Skeletal muscle satellite cell (primary cell): Measurements from ENCODE around the gene PRPF6.

Source experiments
- H3K27me3 ChIP-seq: 2 replicates; pipeline ENCODE4 v1.7.0; 2013; ENCODE audit warnings: low read length; ENCODE audit not compliant: control insufficient read depth, insufficient read depth
- H3K36me3 ChIP-seq: 2 replicates; pipeline ENCODE4 v1.7.0; 2013; ENCODE audit warnings: mild to moderate bottlenecking, control low read depth, low read length; ENCODE audit not compliant: insufficient read depth
- H3K4me1 ChIP-seq: 2 replicates; pipeline ENCODE4 v1.7.0; 2013; ENCODE audit warnings: low read length; ENCODE audit not compliant: control insufficient read depth, insufficient read depth
- H3K4me2 ChIP-seq: 2 replicates; pipeline ENCODE4 v1.7.0; 2013; ENCODE audit warnings: mild to moderate bottlenecking, low read length
- H3K4me3 ChIP-seq: 2 replicates; pipeline ENCODE4 v1.7.0; 2013; ENCODE audit warnings: low read length
- H3K9ac ChIP-seq: 2 replicates; pipeline ENCODE4 v1.7.0; 2013; ENCODE audit warnings: mild to moderate bottlenecking, low read depth, low read length, moderate library complexity
- H3K9me3 ChIP-seq: replicated peaks from 2 replicates; pipeline ENCODE4 v1.7.0; 2013; ENCODE audit warnings: mild to moderate bottlenecking, control low read depth, low read length

Gene PRPF6

DNA sequence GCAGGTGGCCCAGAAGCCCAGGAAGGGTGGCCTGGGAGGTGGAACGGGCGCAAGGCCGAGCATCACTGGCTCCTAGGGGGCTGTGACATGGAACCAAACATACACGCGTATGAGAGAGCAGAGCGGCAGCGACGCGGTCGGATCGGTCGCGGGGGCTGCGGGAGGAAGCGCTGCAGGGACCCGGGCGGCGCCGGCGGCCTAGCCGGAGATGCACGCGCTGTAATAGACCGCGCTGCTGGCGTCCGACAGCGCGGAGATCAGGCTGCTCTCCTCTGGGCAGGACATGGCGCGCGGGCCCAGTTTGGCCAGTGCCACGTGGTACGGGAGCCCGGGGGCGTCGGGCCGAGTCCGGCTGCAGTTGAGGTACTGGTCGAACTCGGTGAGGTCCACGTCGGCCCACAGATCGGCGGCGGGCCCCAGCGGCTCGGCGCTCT, 67.1 kb downstream of the PRPF6 start:
- Histone ChIP-seq H3K36me3 (no peaks in the 10 kb centered on the region), H3K27me3 (peaks cover 56% of the 10 kb centered on the region), H3K4me3 (no peak overlapping the region), H3K4me2 (peak overlapping the region; percentile 15), H3K9me3 (no peaks in the 10 kb centered on the region), H3K4me1 (peaks cover 5% of the 10 kb centered on the region), H3K9ac (no peak overlapping the region)

DNA sequence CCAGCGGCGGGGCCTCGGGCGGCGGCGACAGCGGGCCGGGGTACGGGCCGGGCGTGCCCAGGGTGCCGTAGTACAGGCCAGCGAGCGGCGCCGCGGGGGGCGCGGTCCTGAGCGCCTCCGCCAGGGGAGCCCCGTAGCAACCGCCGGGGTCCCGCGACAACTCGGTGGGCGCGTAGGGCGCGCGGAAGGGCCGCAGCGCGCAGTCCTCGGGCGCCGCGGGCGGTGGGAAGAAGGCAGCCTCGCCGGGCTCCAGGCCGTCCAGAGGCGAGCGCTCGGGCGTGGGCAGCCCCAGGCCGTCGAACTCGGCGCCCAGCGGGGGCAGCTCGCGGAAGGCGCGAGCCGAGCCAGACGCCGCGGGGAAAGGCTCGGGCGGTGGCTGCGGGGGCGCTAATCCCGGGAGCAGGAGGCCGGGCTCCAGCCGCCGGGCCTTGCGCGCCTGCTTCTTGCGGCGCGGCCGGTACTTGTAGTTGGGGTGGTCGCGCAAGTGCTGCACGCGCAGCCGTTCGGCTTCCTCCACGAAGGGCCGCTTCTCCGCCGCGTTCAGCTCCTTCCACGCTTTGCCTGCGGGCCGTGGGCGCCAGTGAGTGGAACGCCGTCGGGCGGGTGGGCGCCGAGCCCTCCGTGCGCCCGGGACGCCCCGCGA, 67.6 kb downstream of the PRPF6 start:
- H3K4me3 ChIP-seq = no peak overlapping the region
- H3K9ac ChIP-seq = no peak overlapping the region
- no peaks in the 10 kb centered on the region for H3K36me3 ChIP-seq
- peaks cover 5% of the 10 kb centered on the region for H3K4me1 ChIP-seq
- no peak overlapping the region for H3K4me2 ChIP-seq
- peaks cover 56% of the 10 kb centered on the region for H3K27me3 ChIP-seq
- H3K9me3 ChIP-seq = no peaks in the 10 kb centered on the region

DNA sequence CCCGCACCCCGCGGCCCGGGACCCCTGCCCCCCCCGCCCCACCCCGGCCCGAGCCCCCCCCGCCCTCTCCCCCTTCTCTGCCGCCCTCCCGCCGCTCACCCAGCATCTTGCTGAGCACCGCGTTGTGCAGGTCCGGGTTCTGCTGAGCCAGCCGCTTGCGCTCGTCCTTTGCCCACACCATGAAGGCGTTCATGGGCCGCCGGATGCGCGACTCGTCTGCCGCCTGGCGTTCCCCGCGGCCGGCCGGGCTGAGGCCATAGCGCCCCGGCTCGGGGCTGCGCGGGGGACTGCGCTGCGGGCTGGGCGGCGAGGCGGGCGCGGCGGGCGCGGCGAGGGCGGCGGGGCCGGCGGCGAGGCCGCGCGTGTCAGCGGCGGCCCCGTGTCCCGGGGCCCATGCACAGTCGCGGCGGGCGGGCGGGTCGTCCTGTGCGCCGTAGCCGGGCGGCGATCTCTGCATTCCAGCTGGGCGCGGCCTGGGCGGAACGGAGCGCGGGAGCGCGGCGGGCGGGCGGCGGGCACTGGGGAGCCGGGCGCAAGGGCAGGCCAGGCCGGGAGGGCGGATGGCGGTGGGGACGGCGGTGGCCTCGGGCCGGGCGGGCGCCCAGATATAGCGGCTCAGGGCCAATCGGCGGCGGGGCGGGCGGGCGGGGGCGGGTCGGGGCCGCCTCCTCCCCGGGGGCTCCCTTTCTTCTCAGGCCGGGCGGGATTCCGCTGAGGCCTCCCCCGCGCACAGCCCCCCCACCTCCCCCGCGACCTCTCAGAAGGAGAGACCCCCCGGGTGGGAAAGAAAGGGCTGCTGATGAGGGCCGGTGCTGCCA, 68.3 kb downstream of the PRPF6 start, which contains the start of gene SOX18:
SOX18 (minus strand) TSS at position 580 of the 818 bp plus-strand sequence; CDS start at position 457, 123 bp downstream.
- no peak within 1 kb of the TSS for H3K4me2 ChIP-seq
- H3K4me1 ChIP-seq = peaks cover 5% of the 10 kb centered on the region
- peaks cover 56% of the 10 kb centered on the region for H3K27me3 ChIP-seq

DNA sequence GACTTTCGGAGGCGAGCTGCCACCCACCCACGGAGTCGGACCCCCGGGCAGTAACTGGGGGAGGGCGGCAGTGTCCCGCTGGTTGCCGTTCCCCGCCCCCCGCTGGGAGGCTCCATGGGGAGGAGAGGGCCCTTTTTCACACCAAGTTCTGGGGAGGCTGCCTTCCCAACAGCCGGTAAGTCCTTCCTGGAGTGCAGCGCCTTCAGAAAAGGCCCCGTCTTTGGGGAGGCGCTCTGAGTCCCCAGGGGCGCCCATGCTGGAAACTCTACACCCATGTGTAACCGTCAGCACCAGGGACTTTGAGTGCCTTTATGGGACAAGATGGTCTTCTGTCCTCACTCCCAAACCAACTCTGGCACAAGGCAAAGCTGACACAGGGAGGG, 68.9 kb downstream of the PRPF6 start:
- Histone ChIP-seq H3K9ac (no peak overlapping the region), H3K27me3 (peaks cover 56% of the 10 kb centered on the region), H3K4me1 (peaks cover 4% of the 10 kb centered on the region), H3K9me3 (no peaks in the 10 kb centered on the region), H3K4me2 (no peak overlapping the region), H3K36me3 (no peaks in the 10 kb centered on the region), H3K4me3 (no peak overlapping the region)

More for the DNA sequence above, 68.3 kb downstream of the PRPF6 start, which contains the start of gene SOX18:
- H3K9me3 ChIP-seq = no peaks in the 10 kb centered on the region
- no peak within 1 kb of the TSS for H3K9ac ChIP-seq
- no peaks in the 10 kb centered on the region for H3K36me3 ChIP-seq
- no peak within 1 kb of the TSS for H3K4me3 ChIP-seq

DNA sequence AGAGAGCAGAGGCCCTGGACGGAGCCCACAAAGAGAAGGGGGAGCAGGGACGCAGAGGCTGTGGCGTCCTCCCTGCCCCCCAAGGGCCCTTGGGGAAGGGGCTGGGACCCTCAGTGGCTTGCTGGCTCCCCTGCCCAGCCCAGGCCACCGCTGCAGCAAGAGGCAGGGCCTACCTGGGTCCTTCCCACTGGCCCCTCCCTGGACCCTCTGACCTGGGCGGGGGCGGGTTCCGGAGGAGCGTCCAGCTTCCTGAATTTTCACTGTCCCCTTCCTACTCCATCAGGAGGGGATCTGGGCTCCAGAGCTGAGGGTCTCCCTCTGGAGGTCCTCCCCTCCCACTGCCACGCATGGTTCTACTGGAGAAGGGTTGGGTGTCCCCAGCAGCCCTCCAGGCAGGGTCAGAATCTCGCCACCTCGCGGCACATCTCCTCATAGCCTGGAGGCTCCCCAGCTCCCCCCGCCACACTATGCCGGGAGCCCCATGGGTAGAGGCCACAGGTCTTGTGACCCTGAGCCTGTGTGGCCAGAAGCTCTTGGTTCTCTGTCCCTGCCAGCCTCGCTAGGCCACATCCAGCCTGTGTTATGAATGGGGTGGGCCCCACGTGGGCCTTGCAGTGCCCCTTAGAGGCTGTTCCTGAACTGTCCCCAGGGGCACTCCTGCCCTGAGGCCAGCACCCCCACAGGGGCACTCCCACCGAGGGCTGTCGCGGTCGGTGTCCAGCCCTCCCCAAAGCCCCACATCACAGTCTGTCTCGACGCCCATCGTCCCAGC, 69.5 kb downstream of the PRPF6 start:
- Histone ChIP-seq H3K4me3 (no peak overlapping the region), H3K4me1 (no peaks in the 10 kb centered on the region), H3K36me3 (no peaks in the 10 kb centered on the region), H3K27me3 (peaks cover 56% of the 10 kb centered on the region), H3K9ac (no peak overlapping the region), H3K4me2 (no peak overlapping the region), H3K9me3 (no peaks in the 10 kb centered on the region)

DNA sequence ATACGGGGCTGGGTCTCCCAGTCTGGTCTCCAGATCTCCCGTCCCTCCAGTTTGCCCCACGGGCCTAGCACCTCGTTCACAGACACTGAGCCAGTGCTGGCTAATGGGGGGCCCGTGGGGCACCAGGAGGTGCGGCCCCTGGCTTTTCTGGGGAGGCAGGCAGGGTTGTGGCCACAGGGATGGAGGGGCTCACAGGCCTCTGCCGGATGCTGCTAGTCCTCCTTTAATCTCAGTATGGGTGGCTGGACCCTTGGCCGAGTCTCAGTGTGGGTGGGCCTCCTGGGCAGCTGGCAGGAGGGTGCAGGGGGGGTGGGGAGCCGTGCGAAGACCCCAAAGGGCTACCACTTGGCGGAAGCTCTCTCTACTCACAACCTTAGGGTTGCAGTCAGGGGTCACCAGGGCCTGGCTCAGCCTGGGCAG, 70.1 kb downstream of the PRPF6 start:
- H3K9ac ChIP-seq = no peak overlapping the region
- no peaks in the 10 kb centered on the region for H3K36me3 ChIP-seq
- H3K4me3 ChIP-seq = no peak overlapping the region
- H3K4me1 ChIP-seq = no peaks in the 10 kb centered on the region
- H3K4me2 ChIP-seq = no peak overlapping the region
- peaks cover 57% of the 10 kb centered on the region for H3K27me3 ChIP-seq
- no peaks in the 10 kb centered on the region for H3K9me3 ChIP-seq

DNA sequence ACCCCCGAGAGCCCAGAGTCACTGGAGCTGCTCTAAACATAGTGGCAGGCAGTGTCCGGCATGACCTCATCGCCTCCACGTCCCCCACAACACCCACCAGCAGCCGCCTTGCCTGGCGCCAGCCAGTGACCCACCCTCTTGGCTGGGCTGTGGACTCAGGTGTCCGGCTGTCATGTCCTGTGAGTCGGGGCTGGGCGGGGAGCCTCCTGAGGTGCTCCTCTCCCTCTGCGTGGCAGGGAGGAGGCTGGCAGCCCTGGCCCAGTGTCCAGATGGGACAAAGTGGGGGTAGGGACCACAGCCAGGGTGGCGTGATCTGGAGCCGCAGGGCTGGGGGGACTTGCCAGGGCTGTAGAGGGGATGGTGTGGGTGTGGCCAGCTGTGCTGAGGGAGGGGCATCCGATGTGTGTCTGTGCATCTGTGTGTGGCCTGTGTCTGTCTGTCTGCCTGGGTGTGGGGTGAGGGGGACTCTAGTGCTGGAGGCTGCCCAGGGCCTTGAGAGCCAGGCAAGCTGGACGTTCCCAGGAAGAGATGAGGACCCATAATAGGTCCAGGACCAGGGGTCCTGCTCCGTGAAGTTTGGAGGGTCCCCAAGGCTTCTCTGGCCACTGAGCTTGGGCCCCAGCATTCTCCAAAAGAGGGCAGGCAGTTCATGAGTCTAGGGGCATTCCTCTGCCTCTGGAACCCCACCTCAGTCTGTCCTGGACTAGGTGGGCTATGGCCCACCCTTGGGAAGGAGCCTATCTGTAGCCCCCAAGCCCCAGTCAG, 70.8 kb downstream of the PRPF6 start:
- Histone ChIP-seq H3K9me3 (no peaks in the 10 kb centered on the region), H3K27me3 (peaks cover 53% of the 10 kb centered on the region), H3K36me3 (no peaks in the 10 kb centered on the region), H3K9ac (no peak overlapping the region), H3K4me2 (no peak overlapping the region), H3K4me3 (no peak overlapping the region), H3K4me1 (no peaks in the 10 kb centered on the region)

DNA sequence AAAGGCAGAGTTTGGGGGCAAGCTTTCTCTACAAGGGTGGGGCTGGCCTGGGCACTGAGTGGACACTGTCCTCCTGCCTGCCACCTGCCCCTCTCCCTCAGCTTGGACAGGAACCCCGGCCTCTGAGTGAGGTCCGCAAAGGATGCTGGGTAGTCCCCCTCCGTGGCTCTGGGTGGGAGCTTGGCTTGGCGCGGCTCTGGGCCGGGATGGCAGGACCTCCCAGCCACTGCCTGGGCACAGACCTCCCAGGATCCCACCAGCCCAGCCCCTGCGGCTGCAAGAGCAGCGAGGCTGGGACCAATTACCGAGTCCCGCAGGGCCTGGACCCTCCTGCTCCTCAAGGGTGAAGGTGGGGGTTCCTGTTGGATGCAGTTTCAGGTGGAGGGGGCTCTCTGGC, 71.4 kb downstream of the PRPF6 start:
- H3K4me1 ChIP-seq = no peaks in the 10 kb centered on the region
- H3K4me2 ChIP-seq = no peak overlapping the region
- H3K9me3 ChIP-seq = no peaks in the 10 kb centered on the region
- H3K27me3 ChIP-seq = peaks cover 47% of the 10 kb centered on the region
- H3K4me3 ChIP-seq = no peak overlapping the region
- no peaks in the 10 kb centered on the region for H3K36me3 ChIP-seq
- no peak overlapping the region for H3K9ac ChIP-seq

DNA sequence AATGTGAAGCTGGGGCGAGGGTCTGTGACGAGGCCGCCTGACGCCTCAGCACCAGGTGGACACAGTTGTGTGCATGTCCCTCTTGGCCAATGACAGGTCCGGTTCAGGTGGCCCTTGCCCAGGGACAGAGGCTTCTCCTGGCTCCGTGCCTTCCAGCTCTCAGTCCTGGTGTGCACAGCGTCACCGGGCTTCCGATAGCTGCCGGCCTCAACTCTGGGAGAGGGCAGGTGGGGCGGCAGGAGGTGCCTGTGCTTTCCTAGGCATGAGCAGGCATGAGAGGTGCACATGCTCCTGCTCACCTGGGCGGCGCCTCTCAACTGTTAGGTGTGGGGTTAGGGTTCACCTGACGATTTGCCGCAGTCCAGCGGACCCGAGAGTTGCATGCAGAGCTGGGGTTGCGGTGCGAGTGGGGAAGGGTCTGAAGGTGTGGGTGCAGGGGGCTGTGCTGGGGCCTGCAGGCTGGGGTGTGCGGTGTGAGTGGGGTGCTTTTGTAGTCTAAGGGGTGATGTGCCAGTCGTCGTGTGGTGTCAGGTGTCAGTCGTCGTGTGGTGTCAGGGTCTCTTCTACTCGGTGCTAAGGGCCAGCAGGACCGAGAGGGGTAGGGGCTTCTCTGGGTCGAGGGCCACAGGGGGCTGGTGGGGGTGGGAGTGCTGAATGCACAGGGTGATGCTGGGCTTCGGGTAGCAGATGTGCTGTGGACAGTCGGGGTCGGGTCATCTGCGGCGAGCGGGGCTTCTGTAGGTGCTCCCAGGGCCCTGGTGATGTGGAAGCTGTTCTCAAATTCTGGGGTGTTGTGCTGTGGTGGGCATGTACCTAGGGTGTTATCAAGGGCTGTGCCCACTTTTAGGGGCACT, 72.3 kb downstream of the PRPF6 start:
- Histone ChIP-seq H3K4me3 (no peak overlapping the region), H3K9me3 (no peaks in the 10 kb centered on the region), H3K27me3 (peaks cover 40% of the 10 kb centered on the region), H3K36me3 (no peaks in the 10 kb centered on the region), H3K9ac (no peak overlapping the region), H3K4me1 (peaks cover 3% of the 10 kb centered on the region), H3K4me2 (no peak overlapping the region)

DNA sequence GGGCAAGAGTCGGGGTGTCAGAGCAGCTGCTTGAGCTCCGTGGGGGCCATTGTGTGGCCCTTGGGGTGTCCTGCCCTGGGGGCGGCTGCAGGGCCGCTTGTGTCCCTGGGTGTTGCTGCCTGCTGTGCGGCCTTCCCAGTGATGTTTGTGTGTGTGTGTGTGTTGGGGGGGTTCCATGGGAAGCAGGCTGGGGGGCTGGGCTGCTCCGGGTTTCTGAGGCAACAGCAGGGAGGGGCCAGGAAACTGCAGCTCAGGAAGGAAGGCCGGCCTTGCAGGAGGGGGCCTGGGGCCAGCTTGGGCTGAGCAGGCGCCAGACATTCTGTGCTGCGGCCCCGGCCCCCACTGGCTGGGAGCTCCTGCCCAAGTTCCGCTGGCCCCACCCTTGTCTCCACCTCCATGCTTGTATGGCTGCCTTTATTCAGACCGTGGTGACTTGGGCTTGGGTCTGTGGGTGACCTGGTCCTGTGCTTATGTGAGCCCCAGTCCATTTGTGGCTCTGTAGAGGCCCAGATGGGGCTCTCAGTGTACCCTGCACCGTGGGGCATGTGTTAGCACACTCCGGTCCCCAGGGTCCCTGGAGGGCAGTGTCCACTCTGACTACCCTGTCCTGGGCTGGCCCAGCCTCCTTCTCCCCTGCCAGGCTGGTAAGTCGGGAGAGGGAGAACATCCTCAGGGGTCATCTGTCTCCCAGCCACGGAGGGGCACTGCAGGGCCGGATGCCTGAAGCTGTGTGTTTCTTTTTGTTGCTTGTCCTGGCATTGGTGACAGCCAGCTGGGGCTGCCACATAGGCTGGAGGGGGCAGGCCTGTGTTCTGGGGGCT, 73.1 kb downstream of the PRPF6 start:
- peaks cover 7% of the 10 kb centered on the region for H3K4me1 ChIP-seq
- H3K36me3 ChIP-seq = no peaks in the 10 kb centered on the region
- H3K9me3 ChIP-seq = no peaks in the 10 kb centered on the region
- no peak overlapping the region for H3K4me2 ChIP-seq
- peaks cover 35% of the 10 kb centered on the region for H3K27me3 ChIP-seq
- no peak overlapping the region for H3K4me3 ChIP-seq
- H3K9ac ChIP-seq = no peak overlapping the region
